ENCODE data around the gene MEIOC. TPM values are rescaled to one million over a fixed set of nuclear protein-coding genes. Genes with fewer than 3 reads are reported as not detected.

Gene MEIOC
- total and polyA plus RNA-seq, 5 donors = 0.02 to 0.12 (median 0.11) TPM; not detected in 2

- Histone ChIP-seq H3K27ac (ENCODE audit: low read length) (no peak overlapping the region), H3K9me3 (ENCODE audit: control insufficient read depth, low read length) (no peaks in the 10 kb centered on the region), H3K27me3 (ENCODE audit: control insufficient read depth, insufficient read depth) (no peaks in the 10 kb centered on the region), H3K4me3 (ENCODE audit: low read length) (no peak overlapping the region), H3K4me1 (ENCODE audit: control insufficient read depth, insufficient read depth, low read length) (no peaks in the 10 kb centered on the region)
- ATAC-seq (no peak), DNase-seq (no peak)
- 100% methylated on average over 1 of the region's 1 CpG for WGBS
- intact Hi-C loops (cut with DNase I) = no loop called here
Observed at GRCh38 chr17:44719444-44719843, 63.2 kb downstream of the MEIOC start.

GRCh38 chr17:44722254-44722653 lies 66.0 kb downstream of the MEIOC start:
- intact Hi-C loops (cut with DNase I) = no loop called here
- WGBS = 87% methylated on average over 5 of the region's 5 CpGs
- Histone ChIP-seq H3K4me3 (ENCODE audit: low read length) (no peak overlapping the region), H3K4me1 (ENCODE audit: control insufficient read depth, insufficient read depth, low read length) (no peaks in the 10 kb centered on the region), H3K27me3 (ENCODE audit: control insufficient read depth, insufficient read depth) (no peaks in the 10 kb centered on the region), H3K27ac (ENCODE audit: low read length) (no peak overlapping the region), H3K9me3 (ENCODE audit: control insufficient read depth, low read length) (no peaks in the 10 kb centered on the region)
- ATAC-seq = no peak
- no peak for DNase-seq

Other genes with a start within 250 kb of the MEIOC start
- gene GPATCH8, start 153.1 kb upstream of the MEIOC start, total RNA-seq = 10 to 100 TPM; 32.4 to 35.9 (median 33.9) TPM
- 21.3 TPM for gene GPATCH8, start 153.1 kb upstream of the MEIOC start, polyA plus RNA-seq
- 10 to 100 TPM in 1 of 4 donors, 1 to 10 TPM in 3; 4.7 to 12.3 (median 7.9) TPM for gene FZD2, start 99.0 kb upstream of the MEIOC start, total RNA-seq
- 2.4 TPM for gene FZD2, start 99.0 kb upstream of the MEIOC start, polyA plus RNA-seq
- gene CCDC43, start 33.3 kb downstream of the MEIOC start, total RNA-seq = 10 to 100 TPM; 23.4 to 25.9 (median 24.1) TPM
- gene CCDC43, start 33.3 kb downstream of the MEIOC start, polyA plus RNA-seq = 19.0 TPM
- 1 to 10 TPM; 5.1 to 6.0 (median 5.9) TPM for gene DBF4B, start 52.2 kb downstream of the MEIOC start, total RNA-seq
- gene DBF4B, start 52.2 kb downstream of the MEIOC start, polyA plus RNA-seq = 5.6 TPM
- gene ADAM11, start 102.5 kb downstream of the MEIOC start, total RNA-seq = 10 to 100 TPM in 3 of 4 donors, 1 to 10 TPM in 1; 9.5 to 43.3 (median 34.0) TPM
- gene ADAM11, start 102.5 kb downstream of the MEIOC start, polyA plus RNA-seq = 21.5 TPM
- 10 to 100 TPM; 35.2 to 64.0 (median 48.5) TPM for gene GJC1, start 173.8 kb downstream of the MEIOC start, total RNA-seq
- 20.8 TPM for gene GJC1, start 173.8 kb downstream of the MEIOC start, polyA plus RNA-seq
- gene HIGD1B, start 191.4 kb downstream of the MEIOC start, total RNA-seq = 1 to 10 TPM; 1.6 to 5.5 (median 3.6) TPM
- 10.3 TPM for gene HIGD1B, start 191.4 kb downstream of the MEIOC start, polyA plus RNA-seq
- gene EFTUD2, start 243.0 kb downstream of the MEIOC start, total RNA-seq = 10 to 100 TPM; 54.8 to 73.0 (median 59.5) TPM
- gene EFTUD2, start 243.0 kb downstream of the MEIOC start, polyA plus RNA-seq = 27.7 TPM

All from right cardiac atrium (tissue), 5 donors.